ENCODE data around the gene CTPS2. TPM values are rescaled to one million over a fixed set of nuclear protein-coding genes. Genes with fewer than 3 reads are reported as not detected.

The CTPS2 gene
- total RNA-seq, 2 donors from 2014 or later, result 7.9 to 12.0 TPM

GRCh38 chrX:16745659-16746058, 33.2 kb upstream of the CTPS2 start:
- peaks cover 16% of the 10 kb centered on the region for H3K36me3 ChIP-seq

DNA sequence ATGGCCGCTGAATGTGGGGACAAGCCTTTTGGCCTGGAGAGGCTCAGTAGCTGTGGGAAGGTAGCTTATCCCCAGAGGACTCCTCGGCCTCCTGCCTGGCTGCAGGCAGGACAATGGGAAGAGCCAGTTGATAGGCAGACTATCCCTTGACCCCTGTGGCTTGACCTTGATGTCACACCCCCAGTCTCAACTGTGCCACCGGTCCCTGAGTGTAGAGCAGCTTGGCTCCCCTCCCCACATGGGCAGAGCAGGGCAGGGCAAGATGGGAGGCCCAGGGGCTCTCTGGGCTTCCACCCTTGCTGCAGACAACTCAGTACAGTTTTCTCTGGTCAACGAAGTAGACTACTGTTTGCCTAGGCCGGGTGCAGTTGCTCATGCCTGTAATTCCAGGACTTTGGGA, 32.6 kb upstream of the CTPS2 start:
- no peak overlapping the region for H3K27ac ChIP-seq
- no peak overlapping the region for H3K4me3 ChIP-seq
- no peak for DNase-seq (ENCODE audit: low spot score)
- no peaks in the 10 kb centered on the region for H3K4me1 ChIP-seq (ENCODE audit: control insufficient read depth in 1 of 2, low read depth in 2 of 2)
- no peak for ATAC-seq (ENCODE audit: insufficient number of reproducible peaks, low FRiP score, low read depth)
- H3K27me3 ChIP-seq (replicated peaks; ENCODE audit: insufficient read depth), result no peaks in the 10 kb centered on the region
- H3K9me3 ChIP-seq, result no peaks in the 10 kb centered on the region
- TF ChIP-seq, protein P1, sequence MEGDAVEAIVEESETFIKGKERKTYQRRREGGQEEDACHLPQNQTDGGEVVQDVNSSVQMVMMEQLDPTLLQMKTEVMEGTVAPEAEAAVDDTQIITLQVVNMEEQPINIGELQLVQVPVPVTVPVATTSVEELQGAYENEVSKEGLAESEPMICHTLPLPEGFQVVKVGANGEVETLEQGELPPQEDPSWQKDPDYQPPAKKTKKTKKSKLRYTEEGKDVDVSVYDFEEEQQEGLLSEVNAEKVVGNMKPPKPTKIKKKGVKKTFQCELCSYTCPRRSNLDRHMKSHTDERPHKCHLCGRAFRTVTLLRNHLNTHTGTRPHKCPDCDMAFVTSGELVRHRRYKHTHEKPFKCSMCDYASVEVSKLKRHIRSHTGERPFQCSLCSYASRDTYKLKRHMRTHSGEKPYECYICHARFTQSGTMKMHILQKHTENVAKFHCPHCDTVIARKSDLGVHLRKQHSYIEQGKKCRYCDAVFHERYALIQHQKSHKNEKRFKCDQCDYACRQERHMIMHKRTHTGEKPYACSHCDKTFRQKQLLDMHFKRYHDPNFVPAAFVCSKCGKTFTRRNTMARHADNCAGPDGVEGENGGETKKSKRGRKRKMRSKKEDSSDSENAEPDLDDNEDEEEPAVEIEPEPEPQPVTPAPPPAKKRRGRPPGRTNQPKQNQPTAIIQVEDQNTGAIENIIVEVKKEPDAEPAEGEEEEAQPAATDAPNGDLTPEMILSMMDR (IDR thresholded peaks at IDR 0.05), result no peak
- H3K36me3 ChIP-seq, result peaks cover 16% of the 10 kb centered on the region

More at GRCh38 chrX:16745659-16746058, 33.2 kb upstream of the CTPS2 start:
- TF ChIP-seq, protein P1 (IDR thresholded peaks at IDR 0.05), result no peak
- Histone ChIP-seq H3K4me1 (ENCODE audit: control insufficient read depth in 1 of 2, low read depth in 2 of 2) (no peaks in the 10 kb centered on the region), H3K9me3 (no peaks in the 10 kb centered on the region), H3K27ac (no peak overlapping the region), H3K27me3 (replicated peaks; ENCODE audit: insufficient read depth) (no peaks in the 10 kb centered on the region), H3K4me3 (no peak overlapping the region)
- ATAC-seq (ENCODE audit: insufficient number of reproducible peaks, low FRiP score, low read depth), result no peak
- DNase-seq (ENCODE audit: low spot score), result no peak

GRCh38 chrX:16743604-16744325, 31.3 kb upstream of the CTPS2 start:
- TF ChIP-seq, protein P1 (IDR thresholded peaks at IDR 0.05), result no peak
- H3K4me1 ChIP-seq (ENCODE audit: control insufficient read depth in 1 of 2, low read depth in 2 of 2), result no peaks in the 10 kb centered on the region
- H3K27ac ChIP-seq, result no peak overlapping the region
- no peaks in the 10 kb centered on the region for H3K9me3 ChIP-seq
- ATAC-seq (ENCODE audit: insufficient number of reproducible peaks, low FRiP score, low read depth), result no peak
- H3K4me3 ChIP-seq, result no peak overlapping the region
- H3K27me3 ChIP-seq (replicated peaks; ENCODE audit: insufficient read depth), result no peaks in the 10 kb centered on the region
- H3K36me3 ChIP-seq, result peaks cover 14% of the 10 kb centered on the region
- DNase-seq (ENCODE audit: low spot score), result no peak

DNA sequence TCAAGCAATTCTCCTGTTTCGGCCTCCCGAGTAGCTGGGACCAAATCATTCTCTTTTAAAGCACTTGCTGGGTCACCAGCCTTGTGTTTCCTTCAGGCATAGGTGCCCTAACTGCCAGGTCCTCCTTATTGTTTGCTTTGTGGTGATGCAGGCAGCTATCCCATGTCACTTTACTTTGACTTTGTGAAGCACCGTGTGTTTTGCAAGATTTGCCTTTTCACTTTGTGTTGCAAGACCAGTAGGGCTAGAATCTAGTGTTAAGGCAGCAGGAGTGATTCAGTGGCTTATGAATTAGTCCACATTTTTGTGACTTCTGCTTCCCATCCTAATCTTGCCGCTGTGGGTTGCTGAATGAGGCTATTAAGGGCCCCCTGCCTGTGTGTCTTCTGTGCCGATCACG, 27.1 kb upstream of the CTPS2 start:
- Histone ChIP-seq H3K4me1 (ENCODE audit: control insufficient read depth in 1 of 2, low read depth in 2 of 2) (no peaks in the 10 kb centered on the region), H3K36me3 (peaks cover 15% of the 10 kb centered on the region), H3K27ac (no peak overlapping the region), H3K27me3 (replicated peaks; ENCODE audit: insufficient read depth) (no peaks in the 10 kb centered on the region), H3K4me3 (no peak overlapping the region), H3K9me3 (no peaks in the 10 kb centered on the region)
- TF ChIP-seq, protein P1 (IDR thresholded peaks at IDR 0.05), result no peak
- ATAC-seq (ENCODE audit: insufficient number of reproducible peaks, low FRiP score, low read depth) (no peak), DNase-seq (ENCODE audit: low spot score) (no peak)

GRCh38 chrX:16737024-16737423, 24.6 kb upstream of the CTPS2 start:
- no peak overlapping the region for H3K4me3 ChIP-seq
- DNase-seq (ENCODE audit: low spot score) (no peak), ATAC-seq (ENCODE audit: insufficient number of reproducible peaks, low FRiP score, low read depth) (no peak)
- no peaks in the 10 kb centered on the region for H3K27me3 ChIP-seq (replicated peaks; ENCODE audit: insufficient read depth)
- TF ChIP-seq, protein P1 (IDR thresholded peaks at IDR 0.05), result no peak
- H3K36me3 ChIP-seq, result peaks cover 7% of the 10 kb centered on the region
- H3K27ac ChIP-seq, result no peak overlapping the region
- no peaks in the 10 kb centered on the region for H3K4me1 ChIP-seq (ENCODE audit: control insufficient read depth in 1 of 2, low read depth in 2 of 2)
- H3K9me3 ChIP-seq, result no peaks in the 10 kb centered on the region

All from thoracic aorta (tissue), 2 donors.